ENCODE measurements around the gene SELENOW. TPM values are rescaled to one million over a fixed set of nuclear protein-coding genes. Genes with fewer than 3 reads are reported as not detected.
A peak's percentile ranks its signal among the peaks of the same experiment; 100 is the strongest.
"Not testable (repeated sequence)": the region's sequence is repeated elsewhere in the genome, so short reads cannot be mapped to it uniquely, and the experiment has no call there.

SELENOW gene
- total and polyA plus RNA-seq, 2 of the 4 experiments (the other 2 are of a cell fraction) = 61.3 to 217 TPM

DNA sequence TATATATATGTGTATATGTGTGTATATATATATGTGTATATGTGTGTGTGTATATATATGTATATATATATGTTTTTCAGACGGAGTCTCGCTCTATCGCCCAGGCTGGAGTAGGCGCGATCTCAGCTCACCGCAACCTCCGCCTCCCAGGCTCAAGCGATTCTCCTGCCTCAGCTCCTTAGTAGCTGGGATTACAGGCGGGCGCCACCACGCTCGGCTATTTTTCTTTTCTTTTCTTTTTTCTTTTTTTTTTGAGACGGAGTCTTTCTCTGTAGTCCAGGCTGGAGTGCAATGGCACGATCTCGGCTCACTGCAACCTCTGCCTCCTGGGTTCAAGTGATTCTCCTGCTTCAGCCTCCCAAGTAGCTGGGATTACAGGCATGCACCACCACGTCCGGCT lies 32.4 kb upstream of the SELENOW start:
- H3K56ac ChIP-seq (ENCODE audit: extremely low read depth, insufficient read depth, low read length); H2AK9ac ChIP-seq (replicated peaks; ENCODE audit: low read depth, low read length, poor library complexity); H2BK5ac ChIP-seq (ENCODE audit: low read depth, low read length, poor library complexity, severe bottlenecking); H2AFZ ChIP-seq (replicated peaks; ENCODE audit: low read length, poor library complexity); H3K23ac ChIP-seq (ENCODE audit: low read depth, low read length); POLR2A ChIA-PET (ENCODE audit: unreplicated experiment); H4K5ac ChIP-seq (ENCODE audit: low read depth, low read length); ATAC-seq (ENCODE audit: low read depth); H3K27me3 ChIP-seq (ENCODE audit: control insufficient read depth, insufficient read depth, low read length); H3K9me1 ChIP-seq (ENCODE audit: insufficient read depth, low read length); H3K27ac ChIP-seq (ENCODE audit: insufficient read depth, low read length); intact Hi-C loops (cut with micrococcal nuclease); H3K14ac ChIP-seq (replicated peaks; ENCODE audit: low read depth, low read length); H2BK120ac ChIP-seq (ENCODE audit: low read depth, low read length); H2AK5ac ChIP-seq (ENCODE audit: low read depth, low read length); H3K9ac ChIP-seq (ENCODE audit: low read depth, low read length); DNase-seq; H4K91ac ChIP-seq (ENCODE audit: insufficient read depth, low read depth, low read length); dilution Hi-C loops (cut with HindIII; ENCODE audit: low sequenced_read_pairs, unreplicated experiment); H4K8ac ChIP-seq (ENCODE audit: low read depth in 2 of 2, low read length in 2 of 2); H3K18ac ChIP-seq (ENCODE audit: low read depth, low read length); BruUV-seq (replicated peaks); H3K9me3 ChIP-seq (ENCODE audit: control insufficient read depth, insufficient read depth, low read length); H2BK20ac ChIP-seq (ENCODE audit: low read depth, low read length); H3K4me1 ChIP-seq (ENCODE audit: control insufficient read depth, insufficient read depth, low read length); H2BK15ac ChIP-seq (ENCODE audit: low read depth, low read length); H3K4ac ChIP-seq (ENCODE audit: low read depth, low read length): not testable (repeated sequence)
- in situ Hi-C loops (cut with MboI; ENCODE audit: low sequenced_read_pairs) = loop anchor here (5.0 kb wide), 1 partner anchor 34 kb away; the partner anchor contains the start of gene EHD2
- peak overlapping the region; percentile 72 for H3K4me2 ChIP-seq (ENCODE audit: low read depth, low read length)
- CTCF ChIA-PET = interaction anchor here (0.6 kb wide), 1 partner anchor 20 kb away, joined by 3 read pairs; no protein-coding TSS in a partner anchor
- H3K4me3 ChIP-seq (ENCODE audit: insufficient read depth, low read depth, low read length) = peak overlapping the region; percentile 72; the same call in 1 of the 2 replicates
- peaks cover 33 to 65% of the 10 kb centered on the region in 2 experiments for H3K79me1 ChIP-seq (ENCODE audit: low read depth in 1 of 2, low read length in 2 of 2)
- no CpG with 5 or more reads among the region's 17 CpGs for WGBS, 2 experiments (ENCODE audit: extremely low coverage in 2 of 2, insufficient read length in 1 of 2)
- H3K36me3 ChIP-seq (ENCODE audit: control insufficient read depth, insufficient read depth, low read length) = peaks cover 43% of the 10 kb centered on the region
- H4K20me1 ChIP-seq (ENCODE audit: insufficient read depth, low read length) = peaks cover 29% of the 10 kb centered on the region

Data from IMR-90 (cell line).